ENCODE data around the gene CYP27B1. TPM values are rescaled to one million over a fixed set of nuclear protein-coding genes. Genes with fewer than 3 reads are reported as not detected.

The CYP27B1 gene
- total and polyA plus RNA-seq, 8 donors: 0.56 to 3.1 (median 1.4) TPM; not detected in 1

GRCh38 chr12:57803319-57803893 is 36.5 kb upstream of the CYP27B1 start:
- 34 to 49% (median 48%) methylated on average over 9 of the region's 9 CpGs for WGBS, 5 donors
- intact Hi-C loops (cut with DNase I; ENCODE audit: low total_unique reads): no loop called here
- H3K27me3 ChIP-seq: no peaks in the 10 kb centered on the region
- TF ChIP-seq, protein P1, sequence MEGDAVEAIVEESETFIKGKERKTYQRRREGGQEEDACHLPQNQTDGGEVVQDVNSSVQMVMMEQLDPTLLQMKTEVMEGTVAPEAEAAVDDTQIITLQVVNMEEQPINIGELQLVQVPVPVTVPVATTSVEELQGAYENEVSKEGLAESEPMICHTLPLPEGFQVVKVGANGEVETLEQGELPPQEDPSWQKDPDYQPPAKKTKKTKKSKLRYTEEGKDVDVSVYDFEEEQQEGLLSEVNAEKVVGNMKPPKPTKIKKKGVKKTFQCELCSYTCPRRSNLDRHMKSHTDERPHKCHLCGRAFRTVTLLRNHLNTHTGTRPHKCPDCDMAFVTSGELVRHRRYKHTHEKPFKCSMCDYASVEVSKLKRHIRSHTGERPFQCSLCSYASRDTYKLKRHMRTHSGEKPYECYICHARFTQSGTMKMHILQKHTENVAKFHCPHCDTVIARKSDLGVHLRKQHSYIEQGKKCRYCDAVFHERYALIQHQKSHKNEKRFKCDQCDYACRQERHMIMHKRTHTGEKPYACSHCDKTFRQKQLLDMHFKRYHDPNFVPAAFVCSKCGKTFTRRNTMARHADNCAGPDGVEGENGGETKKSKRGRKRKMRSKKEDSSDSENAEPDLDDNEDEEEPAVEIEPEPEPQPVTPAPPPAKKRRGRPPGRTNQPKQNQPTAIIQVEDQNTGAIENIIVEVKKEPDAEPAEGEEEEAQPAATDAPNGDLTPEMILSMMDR (IDR thresholded peaks at IDR 0.05): peak in 5 of 7 experiments; percentile 49 to 88 (median 82)
- TF ChIP-seq POLR2AphosphoS5 (IDR thresholded peaks at IDR 0.05) (peak in 1 of 3 donors; percentile 38), EP300 (IDR thresholded peaks at IDR 0.05) (no peak), POLR2A (IDR thresholded peaks at IDR 0.05) (no peak)
- peaks cover 0 to 8% (median 2%) of the 10 kb centered on the region in 4 donors for H3K4me1 ChIP-seq
- no peak overlapping the region for H3K4me3 ChIP-seq
- DNase-seq: peak; percentile 61 to 62
- peak overlapping the region in 2 of 5 donors; percentile 3 to 27 for H3K27ac ChIP-seq
- peaks cover 44 to 99% (median 93%) of the 10 kb centered on the region in 4 donors for H3K36me3 ChIP-seq
- H3K9me3 ChIP-seq: no peaks in the 10 kb centered on the region

- WGBS, 5 donors: 88 to 100% (median 94%) methylated on average over 1 of the region's 1 CpG
- H3K36me3 ChIP-seq: peaks cover 43 to 99% (median 92%) of the 10 kb centered on the region in 4 donors
- peaks cover 0 to 8% (median 2%) of the 10 kb centered on the region in 4 donors for H3K4me1 ChIP-seq
- no peaks in the 10 kb centered on the region for H3K9me3 ChIP-seq
- DNase-seq: no peak
- TF ChIP-seq, protein P1 (IDR thresholded peaks at IDR 0.05): no peak
- no peak for TF ChIP-seq EP300 (IDR thresholded peaks at IDR 0.05)
- no peak for TF ChIP-seq POLR2AphosphoS5 (IDR thresholded peaks at IDR 0.05)
- TF ChIP-seq POLR2A (IDR thresholded peaks at IDR 0.05): no peak
- intact Hi-C loops (cut with DNase I; ENCODE audit: low total_unique reads): no loop called here
- no peak overlapping the region for H3K27ac ChIP-seq
- H3K4me3 ChIP-seq: no peak overlapping the region
- no peaks in the 10 kb centered on the region for H3K27me3 ChIP-seq
These were observed 35.7 kb upstream of the CYP27B1 start for GRCh38 chr12:57802607-57803006.

DNA sequence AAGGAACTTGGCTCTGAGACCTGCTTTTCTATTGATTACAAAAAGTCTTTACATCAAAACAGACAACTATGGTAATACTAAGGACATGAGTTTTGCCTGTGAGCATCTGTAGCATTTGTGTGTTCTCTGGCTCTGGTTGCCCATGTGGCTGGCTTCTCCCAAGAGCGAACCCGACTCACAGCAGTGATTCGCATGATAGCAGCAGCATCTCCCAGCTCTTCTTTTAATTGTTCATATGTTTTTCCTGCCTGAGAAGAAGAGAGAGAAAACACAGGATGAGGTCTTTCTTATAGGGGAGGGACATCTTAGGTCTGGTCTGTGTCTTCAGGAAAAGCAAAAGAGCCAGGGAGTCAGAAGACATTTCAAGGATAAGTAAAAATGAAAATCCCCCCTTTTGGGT is 34.1 kb upstream of the CYP27B1 start:
- H3K36me3 ChIP-seq: peaks cover 41 to 99% (median 92%) of the 10 kb centered on the region in 4 donors

GRCh38 chr12:57797933-57798332 is 31.1 kb upstream of the CYP27B1 start:
- intact Hi-C loops (cut with DNase I; ENCODE audit: low total_unique reads): no loop called here
- H3K27me3 ChIP-seq: no peaks in the 10 kb centered on the region
- peaks cover 59 to 100% (median 98%) of the 10 kb centered on the region in 4 donors for H3K36me3 ChIP-seq
- H3K27ac ChIP-seq: no peak overlapping the region
- WGBS, 5 donors: 86 to 97% (median 93%) methylated on average over 1 of the region's 1 CpG
- no peak for DNase-seq
- no peak for TF ChIP-seq EP300 (IDR thresholded peaks at IDR 0.05)
- no peak for TF ChIP-seq POLR2A (IDR thresholded peaks at IDR 0.05)
- TF ChIP-seq, protein P1 (IDR thresholded peaks at IDR 0.05): no peak
- no peak for TF ChIP-seq POLR2AphosphoS5 (IDR thresholded peaks at IDR 0.05)
- no peak overlapping the region for H3K4me3 ChIP-seq
- no peaks in the 10 kb centered on the region for H3K9me3 ChIP-seq
- no peaks in the 10 kb centered on the region for H3K4me1 ChIP-seq

More for the DNA sequence above, 34.1 kb upstream of the CYP27B1 start:
- TF ChIP-seq, protein P1 (IDR thresholded peaks at IDR 0.05): no peak
- TF ChIP-seq EP300 (IDR thresholded peaks at IDR 0.05): no peak
- TF ChIP-seq POLR2A (IDR thresholded peaks at IDR 0.05): no peak
- TF ChIP-seq POLR2AphosphoS5 (IDR thresholded peaks at IDR 0.05): no peak
- Histone ChIP-seq H3K4me1 (peaks cover 0 to 8% (median 2%) of the 10 kb centered on the region in 4 donors), H3K4me3 (no peak overlapping the region), H3K27ac (no peak overlapping the region), H3K27me3 (no peaks in the 10 kb centered on the region), H3K9me3 (no peaks in the 10 kb centered on the region)
- DNase-seq: no peak
- intact Hi-C loops (cut with DNase I; ENCODE audit: low total_unique reads): no loop called here
- 94 to 98% (median 97%) methylated on average over 3 of the region's 3 CpGs for WGBS, 5 donors

Measured in stomach (tissue), 9 donors.